Peyer's patch (tissue), 4 donors: Measurements from ENCODE around the gene HTT-AS.

Experiments
- POLR2A ChIP-seq, 2 donors: fragments of 450-650 bp; IDR thresholded peaks; one replicate each; pipeline ENCODE4 v1.5.1; 2017; ENCODE audit warnings: antibody characterized with exemption in 2 of 2, mild to moderate bottlenecking in 2 of 2, moderate library complexity in 2 of 2
- TF ChIP-seq, protein P1 (sequence below), 6 experiments: fragments of 450-650 bp in 4 of 6; fragments of 200-600 bp in 2 of 6; sonication (generic) in 1 of 6; IDR thresholded peaks; one replicate each; pipeline ENCODE4 v1.5.1; 2017 to 2019; ENCODE audit warnings: antibody characterized with exemption in 6 of 6, mild to moderate bottlenecking in 3 of 6, moderate library complexity in 1 of 6

DNA sequence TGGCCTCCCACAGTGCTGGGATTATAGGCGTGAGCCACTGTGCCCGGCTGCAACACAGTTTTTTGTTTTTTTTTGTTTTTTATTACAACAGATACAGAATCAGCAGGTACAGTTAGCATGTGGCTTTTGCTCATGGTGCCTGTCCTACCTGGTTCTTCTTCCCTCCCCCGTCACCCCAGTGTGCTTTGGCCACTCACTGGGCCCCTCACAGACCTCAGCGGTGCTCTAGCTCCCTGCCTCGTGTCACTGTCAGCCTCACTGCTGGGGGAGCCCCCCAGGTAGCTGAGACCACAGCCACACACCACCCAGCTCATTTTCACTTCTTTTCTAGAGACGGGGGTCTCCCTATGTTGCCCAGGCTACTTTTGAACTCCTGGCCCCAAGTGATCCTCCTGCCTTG, 38.7 kb downstream of the HTT-AS start:
- TF ChIP-seq, protein P1, sequence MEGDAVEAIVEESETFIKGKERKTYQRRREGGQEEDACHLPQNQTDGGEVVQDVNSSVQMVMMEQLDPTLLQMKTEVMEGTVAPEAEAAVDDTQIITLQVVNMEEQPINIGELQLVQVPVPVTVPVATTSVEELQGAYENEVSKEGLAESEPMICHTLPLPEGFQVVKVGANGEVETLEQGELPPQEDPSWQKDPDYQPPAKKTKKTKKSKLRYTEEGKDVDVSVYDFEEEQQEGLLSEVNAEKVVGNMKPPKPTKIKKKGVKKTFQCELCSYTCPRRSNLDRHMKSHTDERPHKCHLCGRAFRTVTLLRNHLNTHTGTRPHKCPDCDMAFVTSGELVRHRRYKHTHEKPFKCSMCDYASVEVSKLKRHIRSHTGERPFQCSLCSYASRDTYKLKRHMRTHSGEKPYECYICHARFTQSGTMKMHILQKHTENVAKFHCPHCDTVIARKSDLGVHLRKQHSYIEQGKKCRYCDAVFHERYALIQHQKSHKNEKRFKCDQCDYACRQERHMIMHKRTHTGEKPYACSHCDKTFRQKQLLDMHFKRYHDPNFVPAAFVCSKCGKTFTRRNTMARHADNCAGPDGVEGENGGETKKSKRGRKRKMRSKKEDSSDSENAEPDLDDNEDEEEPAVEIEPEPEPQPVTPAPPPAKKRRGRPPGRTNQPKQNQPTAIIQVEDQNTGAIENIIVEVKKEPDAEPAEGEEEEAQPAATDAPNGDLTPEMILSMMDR (IDR thresholded peaks at IDR 0.05) = no peak
- no peak for TF ChIP-seq POLR2A (IDR thresholded peaks at IDR 0.05)
